HG03520 (cell line): ENCODE results near the gene CLIC4.
"Not testable (repeated sequence)": the region's sequence is repeated elsewhere in the genome, so short reads cannot be mapped to it uniquely, and the experiment has no call there.

ENCODE experiments used
- ATAC-seq: cut with Tn5 transposase; IDR thresholded peaks from one replicate; pipeline ENCODE4 v1.9.1; 2021; ENCODE audit warnings: mild to moderate bottlenecking, moderate library complexity; ENCODE audit not compliant: unreplicated experiment

Gene CLIC4

GRCh38 chr1:24717887-24718650 lies 27.2 kb upstream of the CLIC4 start:
- ATAC-seq = no peak

GRCh38 chr1:24720152-24720551 lies 25.1 kb upstream of the CLIC4 start:
- no peak for ATAC-seq

GRCh38 chr1:24721533-24721932 lies 23.7 kb upstream of the CLIC4 start:
- ATAC-seq = no peak

- not testable (repeated sequence) for ATAC-seq
Measured at GRCh38 chr1:24722073-24723035, 22.9 kb upstream of the CLIC4 start.

GRCh38 chr1:24724345-24725208 lies 20.7 kb upstream of the CLIC4 start:
- no peak for ATAC-seq

GRCh38 chr1:24725209-24725651 lies 20.0 kb upstream of the CLIC4 start:
- ATAC-seq = no peak

- no peak for ATAC-seq
Measured at GRCh38 chr1:24726741-24727140, 18.5 kb upstream of the CLIC4 start.

GRCh38 chr1:24727501-24728216 lies 17.6 kb upstream of the CLIC4 start:
- ATAC-seq = no peak

GRCh38 chr1:24728982-24729381 lies 16.3 kb upstream of the CLIC4 start:
- no peak for ATAC-seq

- no peak for ATAC-seq
Measured at GRCh38 chr1:24732186-24732885, 12.9 kb upstream of the CLIC4 start.

- not testable (repeated sequence) for ATAC-seq
Measured at GRCh38 chr1:24733342-24733741, 11.9 kb upstream of the CLIC4 start.

GRCh38 chr1:24735156-24735508 lies 10.1 kb upstream of the CLIC4 start:
- no peak for ATAC-seq

- no peak for ATAC-seq
Measured at GRCh38 chr1:24735509-24736375, 9.5 kb upstream of the CLIC4 start.

- ATAC-seq = no peak
Measured at GRCh38 chr1:24737368-24738117, 7.7 kb upstream of the CLIC4 start.

GRCh38 chr1:24739241-24739640 lies 6.0 kb upstream of the CLIC4 start:
- no peak for ATAC-seq

GRCh38 chr1:24742090-24742938 lies 2.9 kb upstream of the CLIC4 start:
- no peak for ATAC-seq
